Activated T-helper 1 cell treated with Interleukin-2 at 50 U/mL for 16 hours (primary cell): ENCODE data around the gene GTPBP4.
A peak's percentile ranks its signal among the peaks of the same experiment; 100 is the strongest.
"Not testable (repeated sequence)": the region's sequence is repeated elsewhere in the genome, so short reads cannot be mapped to it uniquely, and the experiment has no call there.

ENCODE experiments used
- DNase-seq: peaks from one replicate; pipeline ENCODE4 v3.0.0-alpha.2; 2020; ENCODE audit warnings: low read depth

The GTPBP4 gene

GRCh38 chr10:1025683-1026082 lies 37.4 kb downstream of the GTPBP4 start, which contains the start of gene IDI2:
TSS of gene IDI2 (minus strand) at chr10:1025859. CDS start at chr10:1024723, 1,136 bp downstream.
- DNase-seq, result no peak

- DNase-seq, result no peak
These were observed 38.3 kb downstream of the GTPBP4 start for GRCh38 chr10:1026578-1026977.

GRCh38 chr10:1029838-1030237 lies 41.6 kb downstream of the GTPBP4 start:
- DNase-seq, result no peak

GRCh38 chr10:1033601-1034000 lies 45.4 kb downstream of the GTPBP4 start:
- no peak for DNase-seq

- DNase-seq, result no peak
These were observed 46.5 kb downstream of the GTPBP4 start for GRCh38 chr10:1034758-1035157.

GRCh38 chr10:1035201-1035600 lies 47.0 kb downstream of the GTPBP4 start:
- no peak for DNase-seq

- DNase-seq, result no peak
These were observed 48.1 kb downstream of the GTPBP4 start for GRCh38 chr10:1036341-1036791.

GRCh38 chr10:1037098-1037497 lies 48.9 kb downstream of the GTPBP4 start:
- no peak for DNase-seq

GRCh38 chr10:1038769-1039168 lies 50.5 kb downstream of the GTPBP4 start:
- not testable (repeated sequence) for DNase-seq

GRCh38 chr10:1040133-1040532 lies 51.9 kb downstream of the GTPBP4 start:
- DNase-seq, result no peak

- no peak for DNase-seq
These were observed 53.3 kb downstream of the GTPBP4 start for GRCh38 chr10:1041514-1041913.

GRCh38 chr10:1043532-1043995 lies 55.3 kb downstream of the GTPBP4 start:
- DNase-seq, result no peak

- DNase-seq, result no peak
These were observed 55.9 kb downstream of the GTPBP4 start for GRCh38 chr10:1044146-1044545.

GRCh38 chr10:1044964-1045363 lies 56.7 kb downstream of the GTPBP4 start:
- no peak for DNase-seq

GRCh38 chr10:1045415-1045814 lies 57.2 kb downstream of the GTPBP4 start:
- no peak for DNase-seq

GRCh38 chr10:1047937-1048336 lies 59.7 kb downstream of the GTPBP4 start:
- DNase-seq, result no peak

GRCh38 chr10:1048349-1048731 lies 60.1 kb downstream of the GTPBP4 start:
- DNase-seq, result no peak

- peak; percentile 94 for DNase-seq
These were observed 60.6 kb downstream of the GTPBP4 start, which contains the start of gene IDI1 for GRCh38 chr10:1048732-1049424. TSS of gene IDI1 (minus strand) at chr10:1049119. CDS start at chr10:1049003, 116 bp downstream.

GRCh38 chr10:1049425-1049958 lies 61.3 kb downstream of the GTPBP4 start:
- no peak for DNase-seq

GRCh38 chr10:1050145-1050544 lies 61.9 kb downstream of the GTPBP4 start:
- no peak for DNase-seq

GRCh38 chr10:1050554-1050953 lies 62.3 kb downstream of the GTPBP4 start:
- peak; percentile 18 for DNase-seq

GRCh38 chr10:1054684-1055083 lies 66.5 kb downstream of the GTPBP4 start:
- DNase-seq, result no peak

GRCh38 chr10:1056326-1057105 lies 68.3 kb downstream of the GTPBP4 start, which contains the start of gene WDR37:
TSS of gene WDR37 (plus strand) at chr10:1056385. CDS start at chr10:1072156, 15,771 bp downstream.
- peak; percentile 84 for DNase-seq
